ENCODE results near the gene RGN.
A peak's percentile ranks its signal among the peaks of the same experiment; 100 is the strongest.
"Not testable (repeated sequence)": the region's sequence is repeated elsewhere in the genome, so short reads cannot be mapped to it uniquely, and the experiment has no call there.

The RGN gene

GRCh38 chrX:47112316-47112954 lies 34.2 kb downstream of the RGN start:
- TF ChIP-seq CTCF (conservative IDR thresholded peaks at IDR 0.05; ENCODE audit: low read depth), result no peak

GRCh38 chrX:47116551-47117110 lies 38.4 kb downstream of the RGN start:
- H3K27ac ChIP-seq; DNase-seq (ENCODE audit: low spot score); POLR2A ChIA-PET (ENCODE audit: low non-redundant PET); CTCF ChIA-PET: not testable (repeated sequence)

More at GRCh38 chrX:47112316-47112954, 34.2 kb downstream of the RGN start:
- ChIA-PET POLR2A (ENCODE audit: low non-redundant PET) (no interaction called here), CTCF (no interaction called here)
- DNase-seq (ENCODE audit: low spot score), result no peak
- no peak overlapping the region for H3K27ac ChIP-seq

GRCh38 chrX:47124466-47124865 lies 46.2 kb downstream of the RGN start:
- ChIA-PET POLR2A (ENCODE audit: low non-redundant PET) (interaction anchor here (0.5 to 0.7 kb wide), 2 partner anchors 30 to 356 kb away, joined by 3 to 4 read pairs; no protein-coding TSS in a partner anchor), CTCF (interaction anchor here (0.6 kb wide), 1 partner anchor 42 kb away, joined by 3 read pairs; no protein-coding TSS in a partner anchor)
- not testable (repeated sequence) for H3K27ac ChIP-seq; DNase-seq (ENCODE audit: low spot score)

GRCh38 chrX:47129157-47129898 lies 51.1 kb downstream of the RGN start:
- peak; percentile 95 for DNase-seq (ENCODE audit: low spot score)
- H3K27ac ChIP-seq, result peak overlapping the region; percentile 86
- ChIA-PET POLR2A (ENCODE audit: low non-redundant PET) (interaction anchor here (1.3 kb wide), 1 partner anchor 16 kb away, joined by 4 read pairs; the partner anchor contains the start of genes NDUFB11 and RBM10), CTCF (interaction anchor here (0.6 kb wide), 2 partner anchors 215 to 393 kb away, joined by 3 read pairs; no protein-coding TSS in a partner anchor)
- no peak for TF ChIP-seq CTCF (conservative IDR thresholded peaks at IDR 0.05; ENCODE audit: low read depth)

- ChIA-PET POLR2A (ENCODE audit: low non-redundant PET) (interaction anchor here (0.5 to 1.3 kb wide), 2 partner anchors 15 to 65 kb away, joined by 3 to 4 read pairs; partner anchors contain the start of genes NDUFB11 and RBM10), CTCF (interaction anchor here (0.6 kb wide), 3 partner anchors 215 to 524 kb away, joined by 3 to 4 read pairs (median 3); no protein-coding TSS in a partner anchor)
- peak overlapping the region; percentile 86 for H3K27ac ChIP-seq
- TF ChIP-seq CTCF (conservative IDR thresholded peaks at IDR 0.05; ENCODE audit: low read depth), result no peak
- no peak for DNase-seq (ENCODE audit: low spot score)
Observed at GRCh38 chrX:47129899-47130358, 51.7 kb downstream of the RGN start.

- ChIA-PET CTCF (no interaction called here), POLR2A (ENCODE audit: low non-redundant PET) (no interaction called here)
- DNase-seq (ENCODE audit: low spot score), result no peak
- H3K27ac ChIP-seq, result no peak overlapping the region
- TF ChIP-seq CTCF (conservative IDR thresholded peaks at IDR 0.05; ENCODE audit: low read depth), result no peak
Observed at GRCh38 chrX:47133493-47133892, 55.2 kb downstream of the RGN start.

GRCh38 chrX:47135650-47136049 lies 57.4 kb downstream of the RGN start:
- POLR2A ChIA-PET (ENCODE audit: low non-redundant PET); CTCF ChIA-PET; H3K27ac ChIP-seq: not testable (repeated sequence)
- DNase-seq (ENCODE audit: low spot score), result peak; percentile 54

GRCh38 chrX:47138171-47138570 lies 59.9 kb downstream of the RGN start:
- H3K27ac ChIP-seq, result no peak overlapping the region
- DNase-seq (ENCODE audit: low spot score), result no peak
- ChIA-PET CTCF (no interaction called here), POLR2A (ENCODE audit: low non-redundant PET) (no interaction called here)
- no peak for TF ChIP-seq CTCF (conservative IDR thresholded peaks at IDR 0.05; ENCODE audit: low read depth)
